Activated CD8-positive, alpha-beta memory T cell treated with anti-CD3 and anti-CD28 coated beads for 36 hours (primary cell): ENCODE results near the gene TAF12. TPM values are rescaled to one million over a fixed set of nuclear protein-coding genes. Genes with fewer than 3 reads are reported as not detected.
"Not testable (repeated sequence)": the region's sequence is repeated elsewhere in the genome, so short reads cannot be mapped to it uniquely, and the experiment has no call there.

Experiments used
- CTCF ChIA-PET: fragments of 350-600 bp; sonication (Branson Sonifier 250); formaldehyde crosslinking; loops from one replicate; lab custom pipeline; 2021; ENCODE audit warnings: antibody characterized with exemption; lab: Charles Lee
- POLR2A ChIA-PET: fragments of 350-600 bp; sonication (Branson Sonifier 250); formaldehyde crosslinking; loops from one replicate; lab custom pipeline; 2021; ENCODE audit warnings: antibody characterized with exemption; lab: Charles Lee
- total RNA-seq, 2 experiments: library from RNA; stranded (reverse); gene quantifications; one replicate each; pipeline ENCODE4 v1.2.3, GENCODE V29; 2021

TAF12 gene, protein sequence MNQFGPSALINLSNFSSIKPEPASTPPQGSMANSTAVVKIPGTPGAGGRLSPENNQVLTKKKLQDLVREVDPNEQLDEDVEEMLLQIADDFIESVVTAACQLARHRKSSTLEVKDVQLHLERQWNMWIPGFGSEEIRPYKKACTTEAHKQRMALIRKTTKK
- 10 to 100 TPM; 31.0 to 31.2 TPM for total RNA-seq

DNA sequence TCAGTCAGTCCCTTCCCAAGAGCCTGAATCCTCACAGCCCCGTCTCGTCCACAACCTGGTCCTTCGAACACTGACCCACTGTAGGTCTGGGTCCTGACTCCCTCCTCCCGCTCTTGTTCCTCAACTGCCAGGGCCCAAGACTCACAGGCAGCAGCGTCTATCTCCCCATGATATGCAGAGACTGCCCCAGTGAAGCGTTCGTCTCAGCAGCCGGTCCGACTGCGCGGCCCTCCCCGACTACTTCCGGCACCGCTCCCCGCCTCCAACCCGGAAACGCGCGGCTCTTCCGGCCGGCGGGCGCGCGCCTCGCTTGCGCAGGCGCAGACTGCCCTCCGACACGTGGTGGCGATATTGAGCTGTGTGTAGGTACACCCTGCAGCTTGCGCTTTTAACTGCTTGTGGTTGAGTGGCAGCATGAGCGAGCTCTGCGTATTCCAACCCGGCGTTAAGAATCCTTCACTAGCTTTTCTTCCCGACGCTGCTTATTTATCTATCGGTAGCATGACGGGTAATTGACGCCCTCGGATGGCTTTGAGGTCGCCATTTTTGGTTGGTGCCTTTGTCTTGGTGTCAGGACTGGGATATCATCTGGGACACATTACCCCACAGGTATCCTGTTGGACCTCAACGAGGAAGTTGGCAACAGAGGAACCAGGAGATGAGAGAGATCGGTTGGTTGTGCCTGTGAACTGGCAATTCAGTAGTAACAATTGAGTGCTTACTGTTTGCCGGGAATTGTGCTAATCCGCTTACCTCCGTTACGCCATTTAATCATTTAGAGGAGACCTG is at the start of gene TAF12:
Gene TAF12, minus strand, starts transcription at position 221 of the 789 bp plus-strand sequence. CDS start 20,986 bp downstream, outside the sequence.
- ChIA-PET POLR2A (interaction anchor here (0.5 to 3.0 kb wide), 16 partner anchors 16 to 314 kb away, joined by 3 to 36 read pairs (median 4); partner anchors contain the start of genes GMEB1, MED18, RCC1 and YTHDF2), CTCF (interaction anchor here (0.6 to 1.4 kb wide), 6 partner anchors 23 to 539 kb away, joined by 3 to 8 read pairs (median 4); partner anchors contain the start of genes GMEB1, SRSF4 and YTHDF2)

DNA sequence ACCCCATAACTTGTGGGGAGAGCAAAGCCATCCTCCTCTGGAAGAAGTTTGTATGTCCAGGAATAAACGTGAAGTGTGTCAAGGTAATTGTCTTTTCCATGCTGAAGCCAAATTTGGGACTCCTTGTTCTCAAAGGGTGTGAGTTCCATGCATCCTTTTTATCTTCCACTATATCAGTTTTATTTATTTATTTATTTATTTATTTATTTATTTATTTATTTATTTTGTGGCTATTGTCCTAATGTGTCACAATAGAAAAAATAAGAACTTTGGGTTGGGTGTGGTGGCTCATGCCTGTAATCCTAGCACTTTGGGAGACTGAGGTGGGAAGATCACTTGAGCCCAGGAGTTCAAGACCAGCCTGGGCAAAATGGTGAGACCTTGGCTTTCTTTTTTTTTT is 48.8 kb upstream of the TAF12 start:
- CTCF ChIA-PET, POLR2A ChIA-PET: not testable (repeated sequence)

DNA sequence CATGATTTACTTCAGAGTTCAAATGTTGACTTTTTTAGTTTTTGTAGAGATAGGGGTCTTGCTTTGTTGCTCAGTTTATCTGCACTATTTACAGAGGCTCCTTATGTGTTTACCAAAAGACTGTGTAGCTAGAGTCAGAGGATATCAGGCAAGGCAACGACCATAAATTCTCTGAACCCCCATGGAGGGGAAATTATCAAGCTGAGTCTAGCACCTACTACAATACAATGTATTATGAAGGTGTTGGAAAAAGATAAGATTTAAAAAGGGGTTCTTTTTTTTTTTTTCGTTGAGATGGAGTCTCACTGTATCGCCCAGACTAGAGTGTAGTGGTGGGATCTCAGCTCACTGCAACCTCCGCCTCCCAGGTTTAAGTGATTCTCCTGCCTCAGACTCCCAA is 42.1 kb upstream of the TAF12 start:
- POLR2A ChIA-PET, result interaction anchor here (0.5 kb wide), 1 partner anchor 192 kb away, joined by 3 read pairs; no protein-coding TSS in a partner anchor

DNA sequence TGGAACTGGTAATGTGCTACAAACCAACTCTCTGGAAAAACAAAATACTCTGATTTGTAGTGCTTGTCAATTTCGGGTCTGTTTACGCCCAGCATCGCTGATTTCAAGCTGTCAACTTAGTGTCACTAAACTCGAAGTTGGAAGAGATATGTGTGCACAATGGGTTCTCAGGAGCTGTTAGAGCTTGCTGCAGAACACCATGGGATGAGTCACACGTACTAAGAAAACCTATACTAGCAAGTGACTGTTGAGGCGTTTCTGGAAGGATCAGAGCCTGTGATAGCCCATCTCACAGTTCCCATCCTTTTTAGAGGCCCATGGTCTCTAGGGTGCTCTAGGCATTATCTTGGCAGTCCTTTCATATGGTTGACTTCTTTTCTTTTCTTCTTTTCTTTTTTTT is 40.0 kb upstream of the TAF12 start:
- POLR2A ChIA-PET, result interaction anchor here (0.6 kb wide), 1 partner anchor 98 kb away, joined by 3 read pairs; no protein-coding TSS in a partner anchor
- CTCF ChIA-PET, result no interaction called here

More for the DNA sequence above, 42.1 kb upstream of the TAF12 start:
- CTCF ChIA-PET, result no interaction called here

DNA sequence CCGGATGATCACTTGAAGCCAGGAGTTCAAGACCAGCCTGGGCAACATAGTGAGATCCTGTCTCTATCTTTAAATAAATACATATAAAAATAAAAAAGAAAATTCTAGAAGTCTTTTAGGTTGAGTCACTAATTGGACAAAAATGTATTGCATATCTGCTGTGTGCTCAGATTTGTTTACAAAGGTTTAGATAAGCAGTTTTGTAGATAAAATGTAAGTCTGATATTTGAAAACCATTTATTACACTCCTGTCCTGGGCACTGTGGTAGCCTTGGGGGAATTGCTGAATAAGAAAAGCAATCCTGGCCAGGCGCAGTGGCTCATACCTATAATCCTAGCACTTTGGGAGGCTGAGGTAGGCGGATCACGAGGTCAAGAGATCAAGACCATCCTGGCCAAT is 37.3 kb upstream of the TAF12 start:
- CTCF ChIA-PET, result no interaction called here
- POLR2A ChIA-PET, result no interaction called here

DNA sequence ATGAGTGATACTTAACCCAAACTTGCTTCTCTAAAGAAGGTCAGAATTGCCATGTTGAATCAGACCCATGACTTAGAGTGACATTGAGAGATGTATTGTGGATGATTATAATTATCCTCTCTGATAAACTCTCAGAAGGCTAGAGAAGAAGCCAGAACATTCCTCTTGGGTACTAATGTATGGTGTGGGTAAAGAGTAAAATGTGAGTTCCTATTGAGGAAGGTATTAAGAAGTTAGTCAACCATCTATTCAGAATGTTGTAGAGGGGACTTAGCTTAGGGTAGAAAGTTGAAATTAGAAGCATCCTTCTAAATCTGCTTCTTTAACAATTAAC is 33.0 kb upstream of the TAF12 start:
- CTCF ChIA-PET, result no interaction called here
- POLR2A ChIA-PET, result no interaction called here

DNA sequence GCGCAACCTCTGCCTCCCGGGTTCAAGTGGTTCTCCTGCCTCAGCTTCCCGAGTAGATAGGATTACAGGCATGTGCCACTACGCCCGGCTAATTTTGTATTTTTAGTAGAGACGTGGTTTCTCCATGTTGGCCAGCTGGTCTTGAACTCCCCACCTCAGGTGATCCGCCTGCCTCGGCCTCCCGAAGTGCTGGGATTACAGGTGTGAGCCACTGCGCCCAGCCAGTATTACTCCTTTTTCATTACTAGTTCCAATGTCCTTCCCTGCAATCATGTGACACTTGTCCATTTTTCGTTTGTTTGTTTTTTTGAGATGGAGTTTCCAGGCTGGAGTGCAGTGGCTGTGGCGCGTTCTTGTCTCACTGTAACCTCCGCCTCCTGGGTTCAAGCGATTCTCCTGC is 30.1 kb upstream of the TAF12 start:
- CTCF ChIA-PET, result not testable (repeated sequence)
- POLR2A ChIA-PET, result interaction anchor here (0.6 kb wide), 1 partner anchor 53 kb away, joined by 3 read pairs; no protein-coding TSS in a partner anchor

DNA sequence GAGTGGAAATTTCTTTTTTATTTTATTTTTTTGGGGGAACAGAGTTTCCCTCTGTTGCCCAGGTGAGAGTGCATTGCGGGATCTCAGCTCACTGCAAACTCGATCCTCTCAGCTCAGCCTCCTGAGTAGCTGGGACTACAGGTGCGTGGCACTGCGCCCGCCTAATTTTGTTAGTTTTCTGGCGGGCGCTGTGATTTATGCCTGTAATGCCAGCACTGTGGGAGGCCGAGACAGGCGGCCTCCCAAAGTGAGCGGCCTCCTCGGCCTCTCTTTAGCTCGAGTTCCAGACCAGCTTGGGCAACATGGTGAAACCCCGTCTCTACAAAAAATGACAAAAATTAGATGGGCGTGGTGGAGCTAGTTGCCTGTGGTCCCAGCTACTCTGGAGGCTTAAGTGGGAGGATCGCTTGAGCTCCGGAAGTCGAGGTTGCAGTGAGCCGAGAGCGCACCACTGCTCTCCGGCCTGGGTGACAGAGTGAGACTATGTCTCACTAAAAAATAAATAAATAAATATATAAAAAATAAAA is 28.4 kb upstream of the TAF12 start:
- POLR2A ChIA-PET, result interaction anchor here (1.1 to 1.3 kb wide), 2 partner anchors 25 to 65 kb away, joined by 3 read pairs; partner anchors contain the start of gene YTHDF2
- CTCF ChIA-PET, result interaction anchor here (2.2 kb wide), 1 partner anchor 65 kb away, joined by 9 read pairs; the partner anchor contains the start of gene YTHDF2

DNA sequence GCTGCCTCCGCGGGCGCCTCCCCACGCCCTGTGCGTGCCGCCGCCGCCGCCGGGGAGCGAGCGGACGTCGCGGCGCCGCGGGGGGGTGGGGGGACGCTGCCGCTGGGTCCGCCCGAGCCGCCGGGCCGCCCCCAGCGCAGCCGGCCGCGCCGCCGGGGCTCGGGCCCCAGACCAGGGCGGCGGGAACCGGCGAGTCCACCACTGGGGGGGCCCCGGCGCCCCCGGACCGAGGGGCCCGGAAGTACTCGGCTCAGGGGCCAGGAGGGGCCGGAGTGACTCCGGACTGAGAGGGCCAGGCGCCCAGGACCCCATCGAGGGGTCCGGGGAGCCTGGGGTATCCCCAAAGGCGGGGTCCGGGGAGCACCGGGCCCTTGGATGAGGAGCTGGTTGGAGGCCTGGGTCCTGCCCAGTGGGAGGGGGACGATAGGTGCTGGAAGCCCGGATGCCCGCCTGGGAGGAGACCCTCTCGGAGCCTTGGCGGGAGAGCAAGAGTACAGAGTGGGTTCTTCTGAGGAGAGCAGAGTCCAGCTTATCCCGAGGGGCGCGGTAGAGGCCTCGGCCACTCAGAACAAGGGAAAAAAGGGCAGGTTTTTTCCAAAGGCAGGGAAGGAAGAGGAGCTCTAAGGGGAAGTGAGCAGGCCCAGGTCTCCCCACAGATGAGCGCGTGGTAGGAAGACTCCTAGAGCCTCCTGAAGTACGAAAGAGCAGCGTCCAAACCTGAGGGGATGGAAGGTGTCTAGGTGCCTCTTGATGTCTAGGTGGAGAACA is 26.3 kb upstream of the TAF12 start:
- POLR2A ChIA-PET, result interaction anchor here (0.5 to 3.3 kb wide), 8 partner anchors 21 to 502 kb away, joined by 3 to 63 read pairs (median 11); partner anchors contain the start of genes RNU11, TAF12 and YTHDF2
- CTCF ChIA-PET, result interaction anchor here (1.0 to 2.6 kb wide), 3 partner anchors 21 to 67 kb away, joined by 3 to 17 read pairs (median 8); partner anchors contain the start of genes TAF12 and YTHDF2

DNA sequence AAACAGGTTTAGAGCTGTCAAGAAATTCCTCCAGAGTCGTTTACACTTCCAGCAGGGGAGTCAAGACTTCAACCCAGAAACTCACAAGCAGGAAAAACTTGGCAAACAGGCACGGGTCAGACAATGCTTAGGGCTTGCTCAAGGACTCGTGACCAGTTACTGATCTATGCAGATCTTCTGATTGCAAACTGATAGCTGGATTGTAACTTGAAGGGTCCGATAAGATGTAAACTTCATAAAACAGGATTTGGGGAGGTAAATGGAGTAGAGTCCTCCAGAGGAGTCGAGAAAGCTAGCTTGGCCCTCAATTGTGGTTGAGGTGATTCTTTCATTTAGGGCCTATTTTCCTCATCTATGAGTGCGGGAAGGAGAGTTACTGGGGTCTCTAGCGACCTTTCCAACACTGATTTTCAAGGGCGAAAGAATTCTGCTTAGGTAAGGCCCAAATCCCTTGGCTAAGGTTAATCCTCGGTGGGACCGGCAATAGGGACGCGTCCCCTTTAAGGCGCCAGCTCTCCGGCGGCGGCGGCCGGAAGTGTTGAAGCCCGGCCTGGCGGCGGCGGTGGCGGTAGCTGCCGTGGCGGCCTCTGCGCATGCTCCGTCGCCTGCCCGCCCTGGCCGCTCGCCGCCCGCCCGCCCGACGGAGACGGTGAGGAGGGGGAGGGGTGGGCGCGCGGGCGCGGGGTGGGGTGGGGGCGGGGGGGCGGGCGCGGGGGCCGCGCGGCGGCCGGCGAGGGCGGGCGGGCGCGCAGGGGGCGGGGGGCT is 25.5 kb upstream of the TAF12 start, which contains the start of gene GMEB1:
Gene GMEB1, plus strand, starts transcription at position 594 of the 765 bp plus-strand sequence. CDS start 14,829 bp downstream, outside the sequence.
- POLR2A ChIA-PET, result interaction anchor here (0.6 to 3.3 kb wide), 7 partner anchors 11 to 263 kb away, joined by 4 to 63 read pairs (median 12); partner anchors contain the start of genes RNU11, TAF12 and YTHDF2
- CTCF ChIA-PET, result interaction anchor here (1.0 to 2.6 kb wide), 3 partner anchors 21 to 68 kb away, joined by 3 to 17 read pairs (median 8); partner anchors contain the start of genes TAF12 and YTHDF2

DNA sequence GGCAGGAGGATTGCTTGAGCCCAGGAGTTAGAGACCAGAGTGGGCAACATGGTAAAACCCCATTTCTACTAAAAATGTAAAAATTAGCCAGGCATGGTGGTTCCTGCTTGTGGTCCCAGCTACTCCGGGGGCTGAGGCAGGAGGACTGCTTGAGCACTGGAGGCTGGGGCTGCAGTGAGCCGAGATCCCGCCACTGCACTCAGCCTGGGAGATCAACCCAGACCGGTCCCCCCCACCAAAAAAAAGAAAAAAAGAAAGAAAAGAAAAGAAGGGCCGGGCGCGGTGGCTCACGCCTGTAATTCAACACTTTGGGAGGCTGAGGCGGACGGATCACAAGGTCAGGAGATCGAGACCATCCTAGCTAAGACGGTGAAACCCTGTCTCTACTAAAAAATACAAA is 23.9 kb upstream of the TAF12 start:
- POLR2A ChIA-PET, result no interaction called here
- CTCF ChIA-PET, result interaction anchor here (1.1 kb wide), 1 partner anchor 18 kb away, joined by 3 read pairs; the partner anchor contains the start of gene RNU11

DNA sequence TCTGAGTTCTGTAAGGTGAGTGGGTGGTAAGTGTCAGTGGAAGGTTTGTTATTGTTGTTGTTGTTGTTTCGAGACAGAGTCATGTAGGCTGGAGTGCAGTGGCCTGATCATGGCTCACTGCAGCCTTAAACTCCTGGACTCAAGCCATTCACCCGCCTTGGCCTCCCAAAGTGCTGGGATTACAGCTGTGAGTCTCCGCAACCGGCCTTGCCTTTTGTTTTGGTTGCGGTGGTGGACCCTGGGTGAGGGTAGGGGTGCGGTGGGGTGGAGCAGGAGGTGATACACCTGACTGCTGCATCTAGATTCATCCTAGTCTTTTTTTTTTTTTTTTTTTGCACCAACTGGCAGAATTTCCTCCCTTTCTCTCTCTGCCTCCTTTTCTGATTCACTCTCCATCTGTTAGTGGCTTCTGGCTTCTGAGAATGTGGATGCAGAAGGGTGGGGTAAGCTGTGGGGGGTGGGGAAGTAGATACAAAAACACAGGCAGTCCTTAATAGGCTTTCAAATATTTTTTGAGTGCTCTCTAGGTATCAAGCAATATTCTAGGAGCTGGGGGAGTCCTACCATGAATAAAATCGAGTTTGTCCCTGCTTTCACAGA is 21.1 kb upstream of the TAF12 start:
- CTCF ChIA-PET, result interaction anchor here (0.6 kb wide), 2 partner anchors 37 to 214 kb away, joined by 3 to 4 read pairs; no protein-coding TSS in a partner anchor
- POLR2A ChIA-PET, result no interaction called here

DNA sequence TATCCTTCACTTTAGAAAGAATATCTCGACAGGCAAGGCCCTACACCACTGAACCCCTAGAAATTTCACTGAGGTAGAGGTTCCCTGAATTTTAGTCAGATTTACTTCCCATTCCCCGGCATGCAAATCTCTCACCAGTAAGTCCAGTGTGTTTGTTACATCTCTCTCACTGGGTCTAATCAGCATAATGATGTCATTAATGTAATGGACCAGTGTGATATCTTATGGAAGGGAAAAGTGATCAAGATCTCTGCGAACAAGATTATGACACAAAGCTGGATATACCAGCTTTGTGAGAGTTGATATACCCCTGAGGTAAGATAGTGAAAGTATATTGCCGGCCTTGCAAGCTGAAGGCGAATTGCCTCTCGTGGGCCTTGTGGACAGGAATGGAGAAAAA is 13.5 kb upstream of the TAF12 start:
- ChIA-PET POLR2A (no interaction called here), CTCF (interaction anchor here (1.0 kb wide), 1 partner anchor 221 kb away, joined by 3 read pairs; no protein-coding TSS in a partner anchor)

DNA sequence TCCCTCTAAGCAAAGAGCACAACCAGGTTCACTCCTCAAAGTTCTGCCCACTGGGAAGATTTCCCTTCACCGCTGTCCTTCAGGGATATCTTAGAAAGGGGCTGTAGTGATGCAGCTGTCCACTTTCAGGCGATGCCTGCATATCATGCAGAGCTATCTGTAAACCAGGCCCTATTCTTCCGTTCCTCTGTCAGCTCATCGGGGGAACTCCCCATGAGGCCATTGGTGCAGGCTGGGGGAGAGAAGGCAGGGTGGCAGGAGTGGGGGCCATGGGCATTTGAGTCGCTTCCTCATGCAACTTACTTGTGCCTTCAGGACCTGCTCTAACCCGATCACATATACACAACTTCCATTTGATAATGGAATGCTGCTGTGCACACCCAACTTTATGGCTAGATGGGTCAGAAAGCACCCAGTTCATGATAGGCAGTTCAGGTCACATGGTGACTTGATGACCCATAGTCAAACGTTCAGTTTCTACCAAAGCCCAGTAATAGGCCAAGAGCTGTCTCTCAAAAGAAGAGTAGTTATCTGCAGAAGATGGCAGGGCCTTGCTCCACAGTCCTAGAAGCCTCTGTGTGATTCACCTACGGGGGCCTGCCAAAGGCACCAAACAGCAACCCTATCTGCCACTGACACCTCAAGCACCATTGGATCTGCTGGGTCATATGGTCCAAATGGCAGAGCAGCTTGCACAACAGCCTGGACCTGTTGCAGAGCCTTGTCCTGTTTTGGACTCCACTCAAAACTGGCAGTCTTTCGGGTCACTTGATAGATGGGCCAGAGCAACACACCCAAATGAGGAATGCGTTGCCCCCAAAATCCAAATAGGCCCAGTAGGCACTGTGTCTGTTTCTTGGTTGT is 12.8 kb upstream of the TAF12 start:
- POLR2A ChIA-PET, result not testable (repeated sequence)
- CTCF ChIA-PET, result interaction anchor here (0.7 kb wide), 1 partner anchor 223 kb away, joined by 4 read pairs; no protein-coding TSS in a partner anchor

DNA sequence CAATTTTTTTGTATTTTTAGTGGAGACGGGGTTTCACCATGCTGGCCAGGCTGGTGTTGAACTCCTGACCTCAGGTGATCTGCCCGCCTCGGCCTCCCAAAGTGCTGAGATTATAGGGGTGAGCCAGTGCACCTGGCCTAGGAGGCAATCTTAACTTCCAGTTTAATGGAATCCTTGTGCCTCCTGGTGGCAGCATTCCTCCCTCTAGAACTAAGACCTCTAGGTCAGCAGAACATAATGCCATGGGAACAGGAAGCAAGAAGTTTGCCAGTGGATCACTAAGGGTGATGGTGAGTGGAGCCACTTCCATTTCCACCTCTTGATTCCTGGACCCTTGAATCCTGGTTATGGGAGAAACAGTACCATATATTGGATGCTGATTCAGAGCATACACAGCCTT is 11.0 kb upstream of the TAF12 start:
- CTCF ChIA-PET, POLR2A ChIA-PET: not testable (repeated sequence)

DNA sequence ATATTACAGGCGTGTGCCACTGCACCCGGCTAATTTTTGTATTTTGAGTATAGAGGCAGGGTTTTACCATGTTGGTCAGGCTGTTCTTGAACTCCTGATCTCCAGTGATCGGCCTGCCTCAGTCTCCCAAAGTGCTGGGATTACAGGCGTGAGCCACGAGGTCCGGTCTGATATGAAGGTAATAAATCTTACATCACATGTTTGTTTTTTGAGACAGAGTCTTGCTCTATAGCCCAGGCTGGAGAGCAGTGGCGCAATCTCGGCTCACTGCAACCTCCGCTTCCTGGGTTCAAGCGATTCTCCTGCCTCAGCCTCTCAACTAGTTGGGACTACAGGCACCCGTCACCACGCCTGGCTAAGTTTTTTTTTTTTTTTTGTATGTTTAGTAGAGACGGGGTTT is 10.2 kb upstream of the TAF12 start:
- CTCF ChIA-PET, result interaction anchor here (1.9 kb wide), 1 partner anchor 224 kb away, joined by 5 read pairs; no protein-coding TSS in a partner anchor

More for the DNA sequence above, 10.2 kb upstream of the TAF12 start:
- POLR2A ChIA-PET, result not testable (repeated sequence)
